Smooth muscle cell (in vitro differentiated cells): ENCODE measurements around the gene SARS2. TPM values are rescaled to one million over a fixed set of nuclear protein-coding genes. Genes with fewer than 3 reads are reported as not detected.

Source experiments
- DNase-seq: peaks from one replicate; lab custom pipeline; 2025; ENCODE audit not compliant: unreplicated experiment; lab: John Stamatoyannopoulos, UW
- H2AFZ ChIP-seq: fragments of 200-600 bp; sonication (generic); 2 replicates; pipeline ENCODE4 v1.6.0; 2016; ENCODE audit warnings: antibody characterized with exemption, low read depth, mild to moderate bottlenecking
- H3F3A ChIP-seq: fragments of 200-600 bp; sonication (generic); 2 replicates; pipeline ENCODE4 v1.6.0; 2017; ENCODE audit warnings: antibody characterized with exemption, low read depth
- H3K27ac ChIP-seq: fragments of 200-600 bp; sonication (generic); 2 replicates; pipeline ENCODE4 v1.5.1; 2016; ENCODE audit warnings: low read depth, mild to moderate bottlenecking
- H3K27me3 ChIP-seq: fragments of 200-600 bp; sonication (generic); 2 replicates; pipeline ENCODE4 v1.6.1; 2016; ENCODE audit warnings: low read depth, mild to moderate bottlenecking
- H3K36me3 ChIP-seq: fragments of 200-600 bp; sonication (generic); 2 replicates; pipeline ENCODE4 v1.5.1; 2016; ENCODE audit warnings: low read depth
- H3K4me1 ChIP-seq: fragments of 200-600 bp; sonication (generic); 2 replicates; pipeline ENCODE4 v1.5.1; 2016; ENCODE audit warnings: low read depth
- H3K4me2 ChIP-seq: fragments of 200-600 bp; sonication (generic); 2 replicates; pipeline ENCODE4 v1.6.0; 2016; ENCODE audit warnings: mild to moderate bottlenecking
- H3K4me3 ChIP-seq: fragments of 200-600 bp; sonication (generic); 2 replicates; pipeline ENCODE4 v1.5.1; 2016; ENCODE audit warnings: mild to moderate bottlenecking
- H3K79me2 ChIP-seq: fragments of 200-600 bp; sonication (generic); 2 replicates; pipeline ENCODE4 v1.6.0; 2016; ENCODE audit warnings: low read depth, mild to moderate bottlenecking
- H3K9ac ChIP-seq: fragments of 200-600 bp; sonication (generic); 2 replicates; pipeline ENCODE4 v1.6.0; 2016; ENCODE audit warnings: low read depth
- H3K9me3 ChIP-seq: fragments of 200-600 bp; sonication (generic); replicated peaks from 2 replicates; pipeline ENCODE4 v1.5.1; 2016; ENCODE audit warnings: low read depth
- H4K20me1 ChIP-seq: fragments of 200-600 bp; sonication (generic); 2 replicates; pipeline ENCODE4 v1.6.0; 2016; ENCODE audit warnings: low read depth
- CTCF ChIP-seq: fragments of 200-600 bp; sonication (generic); IDR thresholded peaks from 2 replicates; pipeline ENCODE4 v1.5.1; 2017; ENCODE audit warnings: borderline replicate concordance, mild to moderate bottlenecking, antibody characterized with exemption; ENCODE audit not compliant: insufficient read depth, poor library complexity, severe bottlenecking
- WGBS: methylation state at CpG from one replicate; pipeline ENCODE4 v1.1.7; 2016; ENCODE audit warnings: low lambda C conversion rate; 5-methylcytosine and 5-hydroxymethylcytosine counted together
- polyA plus RNA-seq: library from polyadenylated mRNA; unstranded; fragments of >200 nt; fragmentation: Nextera tagmentation; extraction: Ambion mirVana; gene quantifications from 2 replicates; pipeline ENCODE4 v1.2.1, GENCODE V29; 2016
- total RNA-seq: library from RNA; depleted of rRNA; stranded (reverse); fragments of >200 nt; gene quantifications from 2 replicates; pipeline ENCODE4 v1.2.3, GENCODE V29; 2014

Gene SARS2
- total and polyA plus RNA-seq, 2 experiments from 2014 or later, result 12.3 to 33.1 TPM

- H3K27me3 ChIP-seq, result no peaks in the 10 kb centered on the region
- TF ChIP-seq CTCF, result no peak
- H3K4me1 ChIP-seq, result peaks cover under 1% of the 10 kb centered on the region
- H3F3A ChIP-seq, result no peaks in the 10 kb centered on the region
- H3K36me3 ChIP-seq, result no peaks in the 10 kb centered on the region
- peaks cover 11% of the 10 kb centered on the region for H3K79me2 ChIP-seq
- no peak for DNase-seq
- H3K9ac ChIP-seq, result no peak overlapping the region
- 96% methylated on average over 14 of the region's 14 CpGs for WGBS
- H3K9me3 ChIP-seq, result no peaks in the 10 kb centered on the region
- no peak overlapping the region for H3K4me3 ChIP-seq
- H4K20me1 ChIP-seq, result no peaks in the 10 kb centered on the region
- H3K4me2 ChIP-seq, result no peak overlapping the region
- no peak overlapping the region for H3K27ac ChIP-seq
- H2AFZ ChIP-seq, result no peak overlapping the region
Observed at GRCh38 chr19:38893341-38893771, 37.2 kb downstream of the SARS2 start.

- H3K79me2 ChIP-seq, result peaks cover 11% of the 10 kb centered on the region
- 97% methylated on average over 5 of the region's 5 CpGs for WGBS
Observed at GRCh38 chr19:38892841-38893240, 37.7 kb downstream of the SARS2 start.

GRCh38 chr19:38891771-38892170, 38.8 kb downstream of the SARS2 start:
- Histone ChIP-seq H3K9ac (no peak overlapping the region), H2AFZ (no peak overlapping the region), H3K9me3 (no peaks in the 10 kb centered on the region), H3K36me3 (no peaks in the 10 kb centered on the region), H3K27ac (no peak overlapping the region), H3F3A (no peaks in the 10 kb centered on the region), H3K79me2 (peaks cover 11% of the 10 kb centered on the region), H4K20me1 (no peaks in the 10 kb centered on the region), H3K27me3 (no peaks in the 10 kb centered on the region), H3K4me1 (no peaks in the 10 kb centered on the region), H3K4me3 (no peak overlapping the region), H3K4me2 (no peak overlapping the region)
- 95% methylated on average over 6 of the region's 6 CpGs for WGBS
- DNase-seq, result no peak
- no peak for TF ChIP-seq CTCF

More at GRCh38 chr19:38892841-38893240, 37.7 kb downstream of the SARS2 start:
- Histone ChIP-seq H3K4me3 (no peak overlapping the region), H3K4me2 (no peak overlapping the region), H3K27ac (no peak overlapping the region), H3K36me3 (no peaks in the 10 kb centered on the region), H3K27me3 (no peaks in the 10 kb centered on the region), H4K20me1 (no peaks in the 10 kb centered on the region), H2AFZ (no peak overlapping the region), H3K9ac (no peak overlapping the region), H3K9me3 (no peaks in the 10 kb centered on the region), H3F3A (no peaks in the 10 kb centered on the region), H3K4me1 (no peaks in the 10 kb centered on the region)
- no peak for TF ChIP-seq CTCF
- no peak for DNase-seq

- Histone ChIP-seq H3K4me1 (no peaks in the 10 kb centered on the region), H3K27me3 (no peaks in the 10 kb centered on the region), H3K79me2 (peaks cover 6% of the 10 kb centered on the region), H2AFZ (no peak overlapping the region), H3F3A (no peaks in the 10 kb centered on the region), H3K9ac (no peak overlapping the region), H3K9me3 (no peaks in the 10 kb centered on the region), H3K27ac (no peak overlapping the region), H3K36me3 (no peaks in the 10 kb centered on the region), H4K20me1 (no peaks in the 10 kb centered on the region), H3K4me3 (no peak overlapping the region), H3K4me2 (no peak overlapping the region)
- no peak for DNase-seq
- no peak for TF ChIP-seq CTCF
Observed at GRCh38 chr19:38890686-38891085, 39.9 kb downstream of the SARS2 start.
